GM12892 (cell line): Measurements from ENCODE around the gene EFNB2.

ENCODE experiments used
- POLR2A ChIP-seq: IDR thresholded peaks from 2 replicates; pipeline ENCODE4 v1.6.1; 2011; ENCODE audit warnings: low read depth, low read length, control low read depth
- POLR2AphosphoS5 ChIP-seq: IDR thresholded peaks from 2 replicates; pipeline ENCODE4 v1.6.1; 2011; ENCODE audit warnings: low read depth, low read length, control low read depth
- TAF1 ChIP-seq: IDR thresholded peaks from 2 replicates; pipeline ENCODE4 v1.6.1; 2011; ENCODE audit warnings: low read depth, mild to moderate bottlenecking, control low read depth, low read length, borderline replicate concordance

- TF ChIP-seq POLR2AphosphoS5 (no peak), POLR2A (no peak), TAF1 (no peak)
Observed at GRCh38 chr13:106500445-106500844, 35.0 kb downstream of the EFNB2 start.
